Measurements from ENCODE around the gene SLFN13.
"Not testable (repeated sequence)": the region's sequence is repeated elsewhere in the genome, so short reads cannot be mapped to it uniquely, and the experiment has no call there.

SLFN13 gene

GRCh38 chr17:35460354-35460851, 11.8 kb upstream of the SLFN13 start:
- in situ Hi-C loops (cut with HindIII; ENCODE audit: low sequenced_read_pairs) = no loop called here

GRCh38 chr17:35454035-35454434, 5.5 kb upstream of the SLFN13 start:
- H3K4me3 ChIP-seq (ENCODE audit: low read depth, low read length); in situ Hi-C loops (cut with HindIII; ENCODE audit: low sequenced_read_pairs); DNase-seq (ENCODE audit: low read depth): not testable (repeated sequence)

More at GRCh38 chr17:35460354-35460851, 11.8 kb upstream of the SLFN13 start:
- no peak for TF ChIP-seq CTCF (IDR thresholded peaks at IDR 0.05; ENCODE audit: low read depth, low read length, missing control alignments)
- no peak overlapping the region for H3K4me3 ChIP-seq (ENCODE audit: low read depth, low read length)
- DNase-seq (ENCODE audit: low read depth) = no peak

GRCh38 chr17:35453171-35453570, 4.6 kb upstream of the SLFN13 start:
- no peak for TF ChIP-seq CTCF (IDR thresholded peaks at IDR 0.05; ENCODE audit: low read depth, low read length, missing control alignments)
- no peak for DNase-seq (ENCODE audit: low read depth)
- H3K4me3 ChIP-seq (ENCODE audit: low read depth, low read length) = no peak overlapping the region
- in situ Hi-C loops (cut with HindIII; ENCODE audit: low sequenced_read_pairs) = no loop called here

- in situ Hi-C loops (cut with HindIII; ENCODE audit: low sequenced_read_pairs) = no loop called here
- H3K4me3 ChIP-seq (ENCODE audit: low read depth, low read length) = peak overlapping the region; percentile 15
These were observed 885 bp upstream of the SLFN13 start for GRCh38 chr17:35449371-35449931.

GRCh38 chr17:35448899-35449227, 297 bp upstream of the SLFN13 start:
- in situ Hi-C loops (cut with HindIII; ENCODE audit: low sequenced_read_pairs) = no loop called here
- H3K4me3 ChIP-seq (ENCODE audit: low read depth, low read length) = peak overlapping the region; percentile 45
- no peak for TF ChIP-seq CTCF (IDR thresholded peaks at IDR 0.05; ENCODE audit: low read depth, low read length, missing control alignments)
- no peak for DNase-seq (ENCODE audit: low read depth)

More at GRCh38 chr17:35449371-35449931, 885 bp upstream of the SLFN13 start:
- peak; percentile 24 for DNase-seq (ENCODE audit: low read depth)
- TF ChIP-seq CTCF (IDR thresholded peaks at IDR 0.05; ENCODE audit: low read depth, low read length, missing control alignments) = no peak

GRCh38 chr17:35447499-35447898, 1.1 kb downstream of the SLFN13 start:
- no peak overlapping the region for H3K4me3 ChIP-seq (ENCODE audit: low read depth, low read length)
- in situ Hi-C loops (cut with HindIII; ENCODE audit: low sequenced_read_pairs) = no loop called here
- TF ChIP-seq CTCF (IDR thresholded peaks at IDR 0.05; ENCODE audit: low read depth, low read length, missing control alignments) = no peak
- DNase-seq (ENCODE audit: low read depth) = no peak

- DNase-seq (ENCODE audit: low read depth) = no peak
- in situ Hi-C loops (cut with HindIII; ENCODE audit: low sequenced_read_pairs) = no loop called here
- TF ChIP-seq CTCF (IDR thresholded peaks at IDR 0.05; ENCODE audit: low read depth, low read length, missing control alignments) = no peak
- H3K4me3 ChIP-seq (ENCODE audit: low read depth, low read length) = no peak overlapping the region
These were observed 10.1 kb downstream of the SLFN13 start for GRCh38 chr17:35438433-35438832.

All from astrocyte of the cerebellum (primary cell).